H1 (cell line): ENCODE data around the gene LMAN2. TPM values are rescaled to one million over a fixed set of nuclear protein-coding genes. Genes with fewer than 3 reads are reported as not detected.
A peak's percentile ranks its signal among the peaks of the same experiment; 100 is the strongest.

Experiments used
- CTCF ChIA-PET: fragments of 300-600 bp; sonication (Branson Sonifier 250); formaldehyde crosslinking; loops from one replicate; lab custom pipeline; 2021; ENCODE audit not compliant: partially characterized antibody; lab: Charles Lee
- POLR2A ChIA-PET: fragments of 300-600 bp; sonication (Branson Sonifier 250); formaldehyde crosslinking; loops from one replicate; lab custom pipeline; 2021; ENCODE audit warnings: inconsistent platforms; ENCODE audit not compliant: partially characterized antibody; lab: Charles Lee
- DNase-seq, 2 experiments: peaks; one replicate each; pipeline versions ENCODE4 v3.0.0 to v3.0.0-alpha.2; 2010 to 2022; ENCODE audit warnings: low spot score in 2 of 2, low read depth in 1 of 2, mixed read lengths in 1 of 2
- FAIRE-seq: peaks from 2 replicates; lab custom pipeline; 2011; peaks lifted over from hg19 to GRCh38; lab: Jason Lieb, UNC
- H2AFZ ChIP-seq: 2 replicates; pipeline ENCODE4 v1.8.1; 2012; ENCODE audit warnings: low read length, inconsistent platforms
- H2AK5ac ChIP-seq: 2 replicates; pipeline ENCODE4 v1.6.1; 2013; ENCODE audit warnings: low read depth, low read length
- H2BK120ac ChIP-seq: replicated peaks from 2 replicates; pipeline ENCODE3; 2013; ENCODE audit warnings: low read depth, low read length, inconsistent platforms
- H2BK12ac ChIP-seq: 2 replicates; pipeline ENCODE4 v1.6.1; 2013; ENCODE audit warnings: low read depth, low read length
- H2BK15ac ChIP-seq: 2 replicates; pipeline ENCODE4 v1.6.1; 2013; ENCODE audit warnings: low read length
- H2BK20ac ChIP-seq: 2 replicates; pipeline ENCODE4 v1.6.1; 2013; ENCODE audit warnings: low read length
- H2BK5ac ChIP-seq: 2 replicates; pipeline ENCODE4 v1.6.1; 2013; ENCODE audit warnings: low read depth, low read length
- H3K14ac ChIP-seq: 2 replicates; pipeline ENCODE4 v1.6.1; 2013; ENCODE audit warnings: inconsistent platforms; ENCODE audit not compliant: insufficient read length
- H3K18ac ChIP-seq: 2 replicates; pipeline ENCODE4 v1.6.1; 2013; ENCODE audit warnings: low read length; ENCODE audit errors: extremely low read depth
- H3K23ac ChIP-seq: 2 replicates; pipeline ENCODE4 v1.6.1; 2013; ENCODE audit warnings: inconsistent platforms; ENCODE audit not compliant: insufficient read length
- H3K23me2 ChIP-seq: 2 replicates; pipeline ENCODE4 v1.6.1; 2013; ENCODE audit warnings: low read depth, low read length
- H3K27ac ChIP-seq: 2 replicates; pipeline ENCODE4 v1.6.1; 2011; ENCODE audit warnings: low read depth, low read length, inconsistent platforms
- H3K27me3 ChIP-seq, 4 experiments: replicated peaks in 1 of 4; 1 replicate in 1 of 4; 2 replicates in 3 of 4; pipeline versions ENCODE4 v1.6.1 to v1.8.1; 2011 to 2013; ENCODE audit warnings: low read length in 3 of 4, mild to moderate bottlenecking in 3 of 4, inconsistent platforms in 2 of 4, mixed read lengths in 2 of 4, moderate library complexity in 1 of 4; ENCODE audit not compliant: control insufficient read depth in 3 of 4, insufficient read depth in 3 of 4; ENCODE audit errors: extremely low read depth in 1 of 4
- H3K36me3 ChIP-seq, 4 experiments: 2 replicates each; pipeline versions ENCODE4 v1.6.1 to v1.8.1; 2011 to 2013; ENCODE audit warnings: mild to moderate bottlenecking in 4 of 4, low read length in 3 of 4, moderate library complexity in 2 of 4, control low read depth in 1 of 4, inconsistent platforms in 1 of 4; ENCODE audit not compliant: insufficient read depth in 4 of 4, control insufficient read depth in 2 of 4
- H3K4ac ChIP-seq: replicated peaks from 2 replicates; pipeline ENCODE3; 2013; ENCODE audit warnings: low read length, low read depth, mixed read lengths, inconsistent platforms; ENCODE audit not compliant: insufficient read length
- H3K4me1 ChIP-seq, 4 experiments: replicated peaks in 1 of 4; 1 replicate in 1 of 4; 2 replicates in 3 of 4; pipeline versions ENCODE4 v1.6.1 to v1.8.1; 2011 to 2013; ENCODE audit warnings: low read length in 3 of 4, inconsistent platforms in 2 of 4, mixed read lengths in 1 of 4; ENCODE audit not compliant: insufficient read depth in 4 of 4, control insufficient read depth in 3 of 4
- H3K4me2 ChIP-seq, 2 experiments: 2 replicates each; pipeline versions ENCODE4 v1.6.1 to v1.8.1; 2011 to 2013; ENCODE audit warnings: low read depth in 2 of 2, low read length in 2 of 2, control low read depth in 1 of 2, inconsistent platforms in 1 of 2, mild to moderate bottlenecking in 1 of 2; ENCODE audit not compliant: insufficient read depth in 1 of 2
- H3K4me3 ChIP-seq, 4 experiments: fragments of 200-600, 300-600 bp in 1 of 4; sonication (generic), shearing (Covaris generic), sonication (Bioruptor Twin) in 1 of 4; 2 replicates each; pipeline versions ENCODE4 v1.5.1 to v1.8.1; 2011 to 2016; ENCODE audit warnings: low read length in 4 of 4, low read depth in 3 of 4, control low read depth in 2 of 4, inconsistent platforms in 2 of 4, mild to moderate bottlenecking in 2 of 4, mixed read lengths in 1 of 4, moderate library complexity in 1 of 4; ENCODE audit not compliant: insufficient read depth in 2 of 4; ENCODE audit errors: extremely low read depth in 1 of 4
- H3K56ac ChIP-seq: replicated peaks from 2 replicates; pipeline ENCODE3; 2013; ENCODE audit warnings: low read depth, mild to moderate bottlenecking, mixed read lengths, low read length, inconsistent platforms; ENCODE audit not compliant: insufficient read length
- H3K79me1 ChIP-seq: 2 replicates; pipeline ENCODE4 v1.6.1; 2013; ENCODE audit warnings: low read depth, low read length, control low read depth
- H3K79me2 ChIP-seq, 2 experiments: 2 replicates each; pipeline versions ENCODE4 v1.6.1 to v1.8.1; 2012 to 2013; ENCODE audit warnings: low read length in 2 of 2, mild to moderate bottlenecking in 2 of 2, inconsistent platforms in 1 of 2; ENCODE audit not compliant: insufficient read depth in 2 of 2, control insufficient read depth in 1 of 2
- H3K9ac ChIP-seq, 4 experiments: replicated peaks in 1 of 4; 1 replicate in 1 of 4; 2 replicates in 3 of 4; pipeline versions ENCODE4 v1.6.1 to v1.8.1; 2011 to 2013; ENCODE audit warnings: low read depth in 3 of 4, low read length in 3 of 4, control low read depth in 2 of 4, mild to moderate bottlenecking in 2 of 4, moderate library complexity in 2 of 4, inconsistent platforms in 1 of 4; ENCODE audit errors: extremely low read depth in 1 of 4
- H3K9me3 ChIP-seq, 2 experiments: 2 replicates each; pipeline versions ENCODE4 v1.6.1 to v1.8.1; 2012 to 2013; ENCODE audit warnings: mild to moderate bottlenecking in 2 of 2, moderate library complexity in 2 of 2, control low read depth in 1 of 2, inconsistent platforms in 1 of 2, low read depth in 1 of 2, low read length in 1 of 2, mixed read lengths in 1 of 2; ENCODE audit not compliant: insufficient read depth in 2 of 2
- H4K20me1 ChIP-seq, 2 experiments: replicated peaks in 1 of 2; 2 replicates each; pipeline versions ENCODE3 to v1.8.1; 2011 to 2013; ENCODE audit warnings: inconsistent platforms in 2 of 2, low read length in 2 of 2, mild to moderate bottlenecking in 1 of 2; ENCODE audit not compliant: insufficient read depth in 2 of 2, control insufficient read depth in 1 of 2
- H4K5ac ChIP-seq: 2 replicates; pipeline ENCODE4 v1.6.1; 2013; ENCODE audit warnings: low read length, low read depth, mixed read lengths, inconsistent platforms; ENCODE audit not compliant: insufficient read length
- H4K8ac ChIP-seq: 2 replicates; pipeline ENCODE4 v1.8.0; 2013; ENCODE audit warnings: mild to moderate bottlenecking, moderate library complexity, low read length, inconsistent platforms; ENCODE audit not compliant: insufficient read depth; ENCODE audit errors: extremely low read depth
- H4K91ac ChIP-seq: replicated peaks from 2 replicates; pipeline ENCODE3; 2013; ENCODE audit warnings: low read length, mixed read lengths, inconsistent platforms; ENCODE audit not compliant: insufficient read length
- E2F6 ChIP-seq: IDR thresholded peaks from 2 replicates; pipeline ENCODE4 v1.6.1; 2012; ENCODE audit warnings: inconsistent platforms
- TEAD4 ChIP-seq: IDR thresholded peaks from 2 replicates; pipeline ENCODE4 v1.6.1; 2012; ENCODE audit warnings: low read depth, low read length, inconsistent platforms, mixed read lengths
- WGBS, 2 experiments: shearing (Covaris generic) in 1 of 2; methylation state at CpG; one replicate each; pipeline versions ENCODE4 v1.1.6 to v1.1.7; 2013 to 2015; ENCODE audit warnings: low lambda C conversion rate in 2 of 2, mixed read lengths in 2 of 2, inconsistent platforms in 1 of 2, low coverage in 1 of 2, missing lambda C conversion rate in 1 of 2; ENCODE audit not compliant: insufficient replicate concordance in 2 of 2, insufficient coverage in 1 of 2, insufficient read length in 1 of 2; ENCODE audit errors: extremely low coverage in 1 of 2, missing lambda C conversion rate in 1 of 2; 5-methylcytosine and 5-hydroxymethylcytosine counted together
- polyA plus RNA-seq, 7 experiments: library from polyadenylated mRNA; depleted of rRNA in 3 of 7; stranded (reverse) in 5 of 7; unstranded in 2 of 7; fragments of >200 nt in 5 of 7; fragments of 200-250 nt in 2 of 7; gene quantifications; 1 replicate in 5 of 7; 2 replicates in 1 of 7; 4 replicates in 1 of 7; pipeline versions ENCODE4 v1.2.1 to v1.2.3, GENCODE V29; 2011 to 2013; ENCODE audit warnings: missing spikeins in 2 of 7, mixed read lengths in 2 of 7
- total RNA-seq: library from RNA; stranded (reverse); fragmentation: NEBNext Ultra II Directional; extraction: Animal tissue kit (Norgen Biotek cat#: 25700); gene quantifications from 2 replicates; pipeline ENCODE4 v1.2.1, GENCODE V29; 2021

The LMAN2 gene
- total and polyA plus RNA-seq, 2 of the 8 experiments (the other 6 are each of a cell fraction or from before 2014, with no cell fraction given), result 116 to 225 TPM

- H3K23ac ChIP-seq, result no peak overlapping the region
- H4K20me1 ChIP-seq, result peaks cover 0 to 5% of the 10 kb centered on the region in 2 experiments
- peak overlapping the region; percentile 50; the same call in 1 of the 2 replicates for H2BK12ac ChIP-seq
- no peak overlapping the region for H2AK5ac ChIP-seq
- 66% methylated on average over 3 of the region's 3 CpGs; no CpG with 5 or more reads in 1 of the 2 experiments for WGBS, 2 experiments
- no peaks in the 10 kb centered on the region for H3K36me3 ChIP-seq
- H4K5ac ChIP-seq, result no peak overlapping the region
- no peak overlapping the region for H3K9ac ChIP-seq
- no peak overlapping the region for H2BK15ac ChIP-seq
- no peak for DNase-seq
- H3K4me2 ChIP-seq, result no peak overlapping the region
- H3K79me2 ChIP-seq, result peaks cover 10 to 16% of the 10 kb centered on the region in 2 experiments
- H3K14ac ChIP-seq, result no peak overlapping the region
- H3K23me2 ChIP-seq, result peaks cover 8% of the 10 kb centered on the region
- H4K91ac ChIP-seq, result no peak overlapping the region
- no peak for FAIRE-seq
- no peak overlapping the region for H3K56ac ChIP-seq
- no peak overlapping the region for H4K8ac ChIP-seq
- peaks cover 0 to 5% (median 0%) of the 10 kb centered on the region in 4 experiments; a peak in 2 of 7 replicates for H3K27me3 ChIP-seq
- no peaks in the 10 kb centered on the region for H3K9me3 ChIP-seq
- H3K4me1 ChIP-seq, result peaks cover 0 to 10% (median 4%) of the 10 kb centered on the region in 4 experiments; a peak in 4 of 7 replicates
- H3K27ac ChIP-seq, result no peak overlapping the region
- POLR2A ChIA-PET, result interaction anchor here (0.6 to 8.1 kb wide), 4 partner anchors 11 to 117 kb away, joined by 3 to 66 read pairs (median 4); no protein-coding TSS in a partner anchor
- CTCF ChIA-PET, result interaction anchor here (3.1 to 11.2 kb wide), 2 partner anchors 14 to 19 kb away, joined by 11 to 142 read pairs; no protein-coding TSS in a partner anchor
- H3K18ac ChIP-seq, result no peak overlapping the region
- H3K4me3 ChIP-seq, result no peak overlapping the region
- H2BK120ac ChIP-seq, result no peak overlapping the region
- no peak overlapping the region for H2AFZ ChIP-seq
- no peak overlapping the region for H2BK5ac ChIP-seq
- peaks cover 12% of the 10 kb centered on the region; the same call in 1 of the 2 replicates for H3K79me1 ChIP-seq
- no peak overlapping the region for H3K4ac ChIP-seq
- H2BK20ac ChIP-seq, result no peak overlapping the region
- TF ChIP-seq E2F6 (no peak), TEAD4 (no peak)
These were observed 3.2 kb upstream of the LMAN2 start for GRCh38 chr5:177354711-177355110.
